DND-41 (cell line): Measurements from ENCODE around the gene HOXA3.

ENCODE experiments used
- ATAC-seq: fragments of 200-7000 bp; cut with Tn5 transposase; 3 replicates; pipeline ENCODE4 v1.9.1; 2021; ENCODE audit warnings: low read depth; ENCODE audit not compliant: insufficient read depth
- DNase-seq: peaks from one replicate; pipeline ENCODE4 v3.0.0-alpha.2; 2020
- H2AFZ ChIP-seq: 2 replicates; pipeline ENCODE4 v1.6.0; 2012; ENCODE audit warnings: low read depth, low read length
- H3K27ac ChIP-seq: 2 replicates; pipeline ENCODE4 v1.5.1; 2012; ENCODE audit warnings: low read length, inconsistent platforms
- H3K27me3 ChIP-seq: fragments of 200-600 bp; sonication (generic); 2 replicates; pipeline ENCODE4 v1.6.0; 2012; ENCODE audit warnings: low read length, mild to moderate bottlenecking, inconsistent platforms; ENCODE audit not compliant: insufficient read depth, poor library complexity
- H3K36me3 ChIP-seq: 2 replicates; pipeline ENCODE4 v1.5.1; 2012; ENCODE audit warnings: low read length, inconsistent platforms; ENCODE audit not compliant: insufficient read depth
- H3K4me1 ChIP-seq: 2 replicates; pipeline ENCODE4 v1.5.1; 2012; ENCODE audit warnings: mild to moderate bottlenecking, low read length; ENCODE audit not compliant: insufficient read depth
- H3K4me2 ChIP-seq: 2 replicates; pipeline ENCODE4 v1.6.0; 2012; ENCODE audit warnings: mild to moderate bottlenecking, moderate library complexity, low read length, inconsistent platforms; ENCODE audit not compliant: insufficient read depth
- H3K4me3 ChIP-seq, 2 experiments: fragments of 200-600 bp in 1 of 2; shearing (Covaris generic) in 1 of 2; 2 replicates each; pipeline ENCODE4 v1.5.1; 2012 to 2016; ENCODE audit warnings: inconsistent platforms in 2 of 2, low read length in 2 of 2, mild to moderate bottlenecking in 2 of 2, low read depth in 1 of 2, moderate library complexity in 1 of 2
- H3K79me2 ChIP-seq: 2 replicates; pipeline ENCODE4 v1.6.0; 2012; ENCODE audit warnings: low read length, inconsistent platforms; ENCODE audit not compliant: insufficient read depth
- H3K9ac ChIP-seq: 2 replicates; pipeline ENCODE4 v1.6.0; 2012; ENCODE audit warnings: low read depth, mild to moderate bottlenecking, inconsistent platforms, low read length, moderate library complexity
- H3K9me3 ChIP-seq: 2 replicates; pipeline ENCODE4 v1.5.1; 2012; ENCODE audit warnings: low read length, moderate library complexity, mild to moderate bottlenecking, inconsistent platforms; ENCODE audit not compliant: insufficient read depth, severe bottlenecking
- H4K20me1 ChIP-seq: 2 replicates; pipeline ENCODE4 v1.6.0; 2012; ENCODE audit warnings: low read length; ENCODE audit not compliant: insufficient read depth
- EZH2 ChIP-seq: IDR thresholded peaks from 3 replicates; pipeline ENCODE4 v1.6.1; 2012; ENCODE audit warnings: borderline replicate concordance, low read depth, mild to moderate bottlenecking, moderate library complexity, low read length, inconsistent platforms; ENCODE audit not compliant: severe bottlenecking
- TF ChIP-seq, protein P1 (sequence below): IDR thresholded peaks from 2 replicates; pipeline ENCODE4 v1.5.1; 2012; ENCODE audit warnings: borderline replicate concordance, low read length, moderate library complexity, mild to moderate bottlenecking; ENCODE audit not compliant: poor library complexity, severe bottlenecking; ENCODE audit errors: extremely low read depth

HOXA3 gene

DNA sequence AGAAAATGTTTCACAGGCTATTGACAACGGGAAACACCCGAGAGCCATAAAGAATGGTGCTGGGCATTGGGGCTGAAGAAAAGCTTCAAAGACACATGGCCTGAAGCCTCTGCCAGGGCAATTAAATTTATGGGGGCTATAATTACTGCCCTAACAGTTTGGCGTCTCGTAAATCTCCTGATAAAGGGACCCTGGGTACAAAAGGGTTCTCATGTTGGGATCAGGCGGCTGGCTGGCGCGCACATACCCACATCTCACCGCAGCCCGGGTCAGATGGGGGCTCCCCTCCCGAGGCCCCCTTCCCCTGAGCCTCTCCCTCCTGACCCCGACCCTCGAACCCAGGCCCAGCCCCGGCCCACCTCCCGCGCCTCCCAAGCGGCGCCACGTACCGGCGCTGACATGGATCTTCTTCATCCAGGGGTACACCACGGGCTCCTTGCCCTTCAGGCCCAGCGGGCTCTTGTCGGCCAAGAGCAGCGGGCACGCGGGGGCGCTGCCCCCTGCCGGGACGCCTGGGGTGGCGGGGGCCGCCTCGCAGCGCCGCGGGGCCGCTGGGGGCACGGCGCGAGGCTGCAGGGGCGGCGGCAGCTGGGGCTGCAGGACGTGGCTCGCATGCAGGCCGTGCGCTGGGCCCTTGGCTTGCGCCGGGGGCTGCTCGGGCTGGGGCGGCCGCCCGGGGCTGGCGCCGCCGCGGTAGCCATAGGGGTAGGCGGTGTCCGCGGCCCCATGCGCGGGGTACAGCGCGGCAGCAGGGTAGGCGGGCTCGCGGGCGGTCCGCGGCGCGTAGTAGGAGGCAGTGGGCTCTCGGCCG lies 22.4 kb downstream of the HOXA3 start:
- Histone ChIP-seq H3K27me3 (no peaks in the 10 kb centered on the region), H3K9me3 (no peaks in the 10 kb centered on the region), H3K9ac (no peak overlapping the region), H3K27ac (no peak overlapping the region), H3K4me3 (no peak overlapping the region), H3K79me2 (no peaks in the 10 kb centered on the region), H4K20me1 (no peaks in the 10 kb centered on the region), H3K4me2 (no peak overlapping the region), H3K36me3 (no peaks in the 10 kb centered on the region), H3K4me1 (no peaks in the 10 kb centered on the region), H2AFZ (no peak overlapping the region)
- DNase-seq = no peak
- no peak for ATAC-seq
- no peak for TF ChIP-seq EZH2
- TF ChIP-seq, protein P1, sequence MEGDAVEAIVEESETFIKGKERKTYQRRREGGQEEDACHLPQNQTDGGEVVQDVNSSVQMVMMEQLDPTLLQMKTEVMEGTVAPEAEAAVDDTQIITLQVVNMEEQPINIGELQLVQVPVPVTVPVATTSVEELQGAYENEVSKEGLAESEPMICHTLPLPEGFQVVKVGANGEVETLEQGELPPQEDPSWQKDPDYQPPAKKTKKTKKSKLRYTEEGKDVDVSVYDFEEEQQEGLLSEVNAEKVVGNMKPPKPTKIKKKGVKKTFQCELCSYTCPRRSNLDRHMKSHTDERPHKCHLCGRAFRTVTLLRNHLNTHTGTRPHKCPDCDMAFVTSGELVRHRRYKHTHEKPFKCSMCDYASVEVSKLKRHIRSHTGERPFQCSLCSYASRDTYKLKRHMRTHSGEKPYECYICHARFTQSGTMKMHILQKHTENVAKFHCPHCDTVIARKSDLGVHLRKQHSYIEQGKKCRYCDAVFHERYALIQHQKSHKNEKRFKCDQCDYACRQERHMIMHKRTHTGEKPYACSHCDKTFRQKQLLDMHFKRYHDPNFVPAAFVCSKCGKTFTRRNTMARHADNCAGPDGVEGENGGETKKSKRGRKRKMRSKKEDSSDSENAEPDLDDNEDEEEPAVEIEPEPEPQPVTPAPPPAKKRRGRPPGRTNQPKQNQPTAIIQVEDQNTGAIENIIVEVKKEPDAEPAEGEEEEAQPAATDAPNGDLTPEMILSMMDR = no peak

DNA sequence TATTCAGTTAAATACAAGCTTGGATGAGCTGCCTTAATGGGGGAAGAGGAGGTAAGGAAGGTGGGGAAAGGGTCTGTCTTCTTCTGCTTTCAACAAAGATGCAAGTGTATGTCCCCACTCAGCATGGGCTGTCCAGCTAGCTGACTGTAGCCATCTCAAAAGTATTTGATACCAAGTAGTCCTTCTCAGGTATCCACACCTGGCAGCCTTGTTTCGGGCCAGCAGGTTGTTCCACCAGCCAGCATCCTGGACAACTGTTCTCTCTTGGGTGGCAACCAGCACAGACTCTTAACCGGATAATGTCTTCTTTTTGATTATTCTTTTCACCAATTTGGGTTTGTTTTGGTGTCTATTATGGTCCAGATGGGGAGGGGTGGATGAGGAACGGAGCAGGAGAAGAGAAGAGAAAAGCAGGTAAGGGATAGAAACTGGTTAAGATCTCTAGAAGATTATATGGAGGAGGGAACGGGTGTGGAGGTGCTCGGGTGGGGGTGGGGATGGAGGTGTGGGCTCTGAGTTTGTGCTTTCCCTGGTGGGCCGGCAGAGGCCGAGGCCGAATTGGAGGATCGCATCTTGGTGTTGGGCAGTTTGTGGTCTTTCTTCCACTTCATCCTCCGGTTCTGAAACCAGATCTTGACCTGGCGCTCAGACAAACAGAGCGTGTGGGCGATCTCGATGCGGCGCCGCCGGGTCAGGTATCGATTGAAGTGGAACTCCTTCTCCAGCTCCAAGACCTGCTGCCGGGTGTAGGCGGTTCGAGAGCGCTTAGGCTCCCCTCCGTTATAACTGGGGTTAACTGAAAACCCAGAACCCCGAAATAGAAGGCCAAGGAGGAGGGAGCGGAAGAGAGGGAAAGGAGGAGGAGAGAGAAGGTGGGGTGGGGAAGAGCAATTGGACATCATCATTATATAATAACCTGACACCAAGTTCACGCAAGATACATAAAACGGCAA lies 23.3 kb downstream of the HOXA3 start:
- ATAC-seq (no peak), DNase-seq (no peak)
- TF ChIP-seq, protein P1 = no peak
- no peak for TF ChIP-seq EZH2
- no peaks in the 10 kb centered on the region for H3K79me2 ChIP-seq
- no peak overlapping the region for H3K27ac ChIP-seq
- H3K4me2 ChIP-seq = no peak overlapping the region
- no peak overlapping the region for H3K9ac ChIP-seq
- H3K36me3 ChIP-seq = no peaks in the 10 kb centered on the region
- H4K20me1 ChIP-seq = no peaks in the 10 kb centered on the region
- H3K4me3 ChIP-seq = no peak overlapping the region
- no peak overlapping the region for H2AFZ ChIP-seq
- no peaks in the 10 kb centered on the region for H3K27me3 ChIP-seq
- H3K9me3 ChIP-seq = no peaks in the 10 kb centered on the region
- no peaks in the 10 kb centered on the region for H3K4me1 ChIP-seq

DNA sequence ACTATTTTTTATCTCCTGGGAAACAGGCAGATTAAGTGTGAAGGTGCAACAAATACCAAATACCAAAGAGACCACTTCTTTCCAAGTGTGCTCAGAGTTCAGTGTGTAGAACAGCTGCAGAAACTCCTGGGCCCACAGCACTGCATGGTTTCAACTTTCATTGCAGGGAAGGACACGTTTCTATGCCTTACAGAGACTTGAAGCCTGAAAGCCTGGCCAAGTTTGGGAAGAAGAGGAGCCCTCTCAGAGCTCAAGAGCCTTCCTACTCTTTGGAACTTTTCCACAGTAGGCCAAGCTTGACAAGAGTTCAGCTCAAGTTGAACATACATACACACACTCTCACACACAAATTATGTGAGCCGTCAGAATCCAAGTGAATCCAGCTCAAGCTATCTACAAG lies 24.3 kb downstream of the HOXA3 start:
- Histone ChIP-seq H3K79me2 (no peaks in the 10 kb centered on the region), H2AFZ (no peak overlapping the region), H3K4me2 (no peak overlapping the region), H3K4me3 (no peak overlapping the region), H4K20me1 (no peaks in the 10 kb centered on the region), H3K27ac (no peak overlapping the region), H3K4me1 (no peaks in the 10 kb centered on the region), H3K27me3 (no peaks in the 10 kb centered on the region), H3K9ac (no peak overlapping the region), H3K9me3 (no peaks in the 10 kb centered on the region), H3K36me3 (no peaks in the 10 kb centered on the region)
- no peak for ATAC-seq
- TF ChIP-seq, protein P1 = no peak
- no peak for TF ChIP-seq EZH2
- no peak for DNase-seq
